Caco-2 (cell line): ENCODE results near the gene MAD1L1. TPM values are rescaled to one million over a fixed set of nuclear protein-coding genes. Genes with fewer than 3 reads are reported as not detected.

ENCODE experiments used
- BruUV-seq: library from RNA; stranded (reverse); fragments of 400-500 nt; replicated peaks from 2 replicates; lab custom pipeline; 2021; lab: Mats Ljungman, UMichigan
- CTCF ChIA-PET: fragments of 300-600 bp; sonication (Branson Sonifier 250); formaldehyde crosslinking; loops from one replicate; lab custom pipeline; 2022; ENCODE audit warnings: antibody characterized with exemption; lab: Charles Lee
- POLR2A ChIA-PET: fragments of 300-600 bp; sonication (Branson Sonifier 250); formaldehyde crosslinking; loops from one replicate; lab custom pipeline; 2022; ENCODE audit warnings: antibody characterized with exemption; lab: Charles Lee
- DNase-seq, 2 experiments: peaks; one replicate each; pipeline versions ENCODE4 v3.0.0 to v3.0.0-alpha.2; 2020 to 2022
- H3K27me3 ChIP-seq: replicated peaks from 2 replicates; pipeline ENCODE4 v1.6.0; 2011; ENCODE audit warnings: low read length; ENCODE audit not compliant: control insufficient read depth, insufficient read depth
- H3K36me3 ChIP-seq: 2 replicates; pipeline ENCODE4 v1.5.1; 2011; ENCODE audit warnings: low read length; ENCODE audit not compliant: control insufficient read depth, insufficient read depth
- H3K4me1 ChIP-seq: fragments of 250-450 bp; sonication (Bioruptor Pico); 2 replicates; pipeline ENCODE4 v1.5.1; 2020; ENCODE audit warnings: mild to moderate bottlenecking
- H3K4me3 ChIP-seq: 2 replicates; pipeline ENCODE4 v1.5.1; 2011; ENCODE audit warnings: low read depth, mild to moderate bottlenecking, control low read depth, low read length
- H3K9me3 ChIP-seq: fragments of 250-450 bp; sonication (Bioruptor Pico); 2 replicates; pipeline ENCODE4 v1.5.1; 2020; ENCODE audit warnings: mild to moderate bottlenecking, moderate library complexity
- H3K27ac Mint-ChIP-seq: one replicate; pipeline ENCODE4 v1.8.0; 2022; ENCODE audit warnings: mixed read lengths; ENCODE audit not compliant: unreplicated experiment
- H3K27me3 Mint-ChIP-seq: one replicate; pipeline ENCODE4 v1.8.0; 2022; ENCODE audit warnings: mixed read lengths; ENCODE audit not compliant: insufficient read depth, unreplicated experiment
- H3K36me3 Mint-ChIP-seq: one replicate; pipeline ENCODE4 v1.8.0; 2022; ENCODE audit warnings: mild to moderate bottlenecking, mixed read lengths; ENCODE audit not compliant: insufficient read depth, unreplicated experiment
- H3K4me1 Mint-ChIP-seq: one replicate; pipeline ENCODE4 v1.8.0; 2022; ENCODE audit warnings: low read depth, mixed read lengths; ENCODE audit not compliant: unreplicated experiment
- H3K4me3 Mint-ChIP-seq: one replicate; pipeline ENCODE4 v1.8.0; 2022; ENCODE audit warnings: mild to moderate bottlenecking, moderate library complexity, mixed read lengths; ENCODE audit not compliant: unreplicated experiment
- H3K9me3 Mint-ChIP-seq: one replicate; pipeline ENCODE4 v1.8.0; 2022; ENCODE audit warnings: mixed read lengths; ENCODE audit not compliant: unreplicated experiment
- CTCF ChIP-seq, 2 experiments: fragments of 200-600 bp in 1 of 2; IDR thresholded peaks; 1 replicate in 1 of 2; 2 replicates in 1 of 2; pipeline versions ENCODE4 v1.5.1 to v1.8.0; 2011 to 2022; ENCODE audit warnings: antibody characterized with exemption in 1 of 2, control low read depth in 1 of 2, inconsistent platforms in 1 of 2, low read depth in 1 of 2, low read length in 1 of 2, mild to moderate bottlenecking in 1 of 2, moderate library complexity in 1 of 2; ENCODE audit not compliant: insufficient read depth in 1 of 2, severe bottlenecking in 1 of 2, unreplicated experiment in 1 of 2
- intact Hi-C: fragments of 100-400 bp; cut with micrococcal nuclease; formaldehyde crosslinking; loops from one replicate; pipeline ENCODE4 v1.10.0; 2022; ENCODE audit not compliant: unreplicated experiment
- total RNA-seq: library from RNA; stranded (reverse); gene quantifications from 2 replicates; pipeline ENCODE4 v1.2.3, GENCODE V29; 2022

Gene MAD1L1
- total RNA-seq, 1 experiment from 2014 or later = 58.6 TPM

- H3K27me3 Mint-ChIP-seq = no peaks in the 10 kb centered on the region
- H3K9me3 ChIP-seq = peaks cover 7% of the 10 kb centered on the region
- ChIA-PET CTCF (no interaction called here), POLR2A (interaction anchor here (0.6 kb wide), 1 partner anchor 229 kb away, joined by 5 read pairs; no protein-coding TSS in a partner anchor)
- BruUV-seq = no TSS peak
- intact Hi-C loops = no loop called here
- H3K27me3 ChIP-seq = no peaks in the 10 kb centered on the region
- H3K27ac Mint-ChIP-seq = no peak overlapping the region
- H3K4me1 Mint-ChIP-seq = no peaks in the 10 kb centered on the region
- no peak for TF ChIP-seq CTCF (IDR thresholded peaks at IDR 0.05; ENCODE audit: insufficient read depth in 1 of 2, low read depth in 1 of 2, low read length in 1 of 2, severe bottlenecking in 1 of 2, unreplicated experiment in 1 of 2)
- DNase-seq = no peak
- H3K36me3 Mint-ChIP-seq = peaks cover 29% of the 10 kb centered on the region
- no peaks in the 10 kb centered on the region for H3K4me1 ChIP-seq
- no peaks in the 10 kb centered on the region for H3K9me3 Mint-ChIP-seq
- H3K4me3 ChIP-seq = no peak overlapping the region
- peaks cover 10% of the 10 kb centered on the region for H3K36me3 ChIP-seq
- no peak overlapping the region for H3K4me3 Mint-ChIP-seq
Observed at GRCh38 chr7:1889556-1890181, 343.1 kb downstream of the MAD1L1 start.

DNA sequence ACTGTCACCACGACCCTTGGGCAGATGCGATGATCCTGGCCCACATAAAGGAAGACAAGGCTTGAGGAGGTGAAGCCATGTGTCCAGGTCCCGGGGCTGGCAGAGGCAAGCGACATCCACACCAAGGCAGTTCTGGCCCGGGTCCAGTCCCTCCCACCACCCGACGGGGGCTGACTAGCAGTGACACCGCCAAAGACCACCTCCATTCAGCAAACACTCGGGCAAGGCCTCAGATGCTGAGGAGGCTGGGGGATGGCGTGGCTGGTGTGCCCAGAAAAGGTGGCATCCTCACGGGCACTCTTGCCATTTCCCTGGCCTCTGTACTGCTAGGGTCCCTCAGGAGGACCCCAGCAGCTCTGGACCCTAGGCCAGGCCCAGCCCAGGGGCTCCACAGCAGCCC lies 343.7 kb downstream of the MAD1L1 start:
- H3K9me3 Mint-ChIP-seq = no peaks in the 10 kb centered on the region
- no peak for TF ChIP-seq CTCF (IDR thresholded peaks at IDR 0.05; ENCODE audit: insufficient read depth in 1 of 2, low read depth in 1 of 2, low read length in 1 of 2, severe bottlenecking in 1 of 2, unreplicated experiment in 1 of 2)
- intact Hi-C loops = no loop called here
- no peak overlapping the region for H3K4me3 Mint-ChIP-seq
- BruUV-seq = no TSS peak
- Histone ChIP-seq H3K9me3 (peaks cover 7% of the 10 kb centered on the region), H3K36me3 (peaks cover 10% of the 10 kb centered on the region), H3K4me1 (no peaks in the 10 kb centered on the region), H3K4me3 (no peak overlapping the region), H3K27me3 (no peaks in the 10 kb centered on the region)
- H3K27me3 Mint-ChIP-seq = no peaks in the 10 kb centered on the region
- H3K4me1 Mint-ChIP-seq = no peaks in the 10 kb centered on the region
- no peak overlapping the region for H3K27ac Mint-ChIP-seq
- peaks cover 26% of the 10 kb centered on the region for H3K36me3 Mint-ChIP-seq
- POLR2A ChIA-PET = no interaction called here
- no peak for DNase-seq
- CTCF ChIA-PET = no interaction called here

- CTCF ChIA-PET = no interaction called here
- TF ChIP-seq CTCF (IDR thresholded peaks at IDR 0.05; ENCODE audit: insufficient read depth in 1 of 2, low read depth in 1 of 2, low read length in 1 of 2, severe bottlenecking in 1 of 2, unreplicated experiment in 1 of 2) = no peak
- DNase-seq = no peak
- Histone ChIP-seq H3K36me3 (peaks cover 10% of the 10 kb centered on the region), H3K27me3 (no peaks in the 10 kb centered on the region), H3K9me3 (peaks cover 7% of the 10 kb centered on the region), H3K4me3 (no peak overlapping the region), H3K4me1 (no peaks in the 10 kb centered on the region)
- no peak overlapping the region for H3K27ac Mint-ChIP-seq
- BruUV-seq = no TSS peak
- H3K4me1 Mint-ChIP-seq = peaks cover under 1% of the 10 kb centered on the region
- intact Hi-C loops = no loop called here
- POLR2A ChIA-PET = no interaction called here
- H3K4me3 Mint-ChIP-seq = no peak overlapping the region
- peaks cover 26% of the 10 kb centered on the region for H3K36me3 Mint-ChIP-seq
- no peaks in the 10 kb centered on the region for H3K9me3 Mint-ChIP-seq
- H3K27me3 Mint-ChIP-seq = no peaks in the 10 kb centered on the region
Observed at GRCh38 chr7:1888425-1888824, 344.3 kb downstream of the MAD1L1 start.
